DOHH2 (cell line): ENCODE data around the gene TAAR8.
"Not testable (repeated sequence)": the region's sequence is repeated elsewhere in the genome, so short reads cannot be mapped to it uniquely, and the experiment has no call there.

Experiments
- H3F3A ChIP-seq: fragments of 200-600 bp; sonication (generic), shearing (Covaris generic); 2 replicates; pipeline ENCODE4 v1.6.0; 2016; ENCODE audit warnings: antibody characterized with exemption, mild to moderate bottlenecking; ENCODE audit not compliant: control insufficient read depth, insufficient read depth
- H3K27ac ChIP-seq: fragments of 200-600 bp; sonication (generic); 2 replicates; pipeline ENCODE4 v1.5.1; 2014; ENCODE audit warnings: low read depth, mild to moderate bottlenecking, low read length, moderate library complexity
- H3K27me3 ChIP-seq: fragments of 200-600 bp; sonication (generic); 2 replicates; pipeline ENCODE4 v1.6.1; 2014; ENCODE audit warnings: mild to moderate bottlenecking, low read length, mixed read lengths; ENCODE audit not compliant: control insufficient read depth
- H3K36me3 ChIP-seq: fragments of 200-600 bp; sonication (generic); 2 replicates; pipeline ENCODE4 v1.6.1; 2014; ENCODE audit warnings: mild to moderate bottlenecking, low read length, moderate library complexity, mixed read lengths; ENCODE audit not compliant: control insufficient read depth
- H3K4me1 ChIP-seq: fragments of 200-600 bp; sonication (generic); 2 replicates; pipeline ENCODE4 v1.6.1; 2014; ENCODE audit warnings: mild to moderate bottlenecking, low read length, mixed read lengths; ENCODE audit not compliant: control insufficient read depth
- H3K4me2 ChIP-seq: fragments of 200-600 bp; sonication (generic); 2 replicates; pipeline ENCODE4 v1.6.0; 2014; ENCODE audit warnings: mild to moderate bottlenecking, low read length, moderate library complexity
- H3K4me3 ChIP-seq: fragments of 200-600 bp; sonication (generic); 2 replicates; pipeline ENCODE4 v1.5.1; 2014; ENCODE audit warnings: mild to moderate bottlenecking, low read length, mixed read lengths
- H3K79me2 ChIP-seq: fragments of 200-600 bp; sonication (generic); 2 replicates; pipeline ENCODE4 v1.6.1; 2014; ENCODE audit warnings: mild to moderate bottlenecking, low read length, mixed read lengths; ENCODE audit not compliant: control insufficient read depth
- H3K9me2 ChIP-seq: fragments of 200-600 bp; sonication (generic); replicated peaks from 2 replicates; pipeline ENCODE4 v1.6.1; 2014; ENCODE audit warnings: mild to moderate bottlenecking, low read length, mixed read lengths; ENCODE audit not compliant: control insufficient read depth
- H3K9me3 ChIP-seq: fragments of 200-600 bp; sonication (generic); 2 replicates; pipeline ENCODE4 v1.6.1; 2014; ENCODE audit warnings: antibody characterized with exemption, low read length, mixed read lengths; ENCODE audit not compliant: control insufficient read depth, insufficient read depth
- H4K20me1 ChIP-seq: fragments of 200-600 bp; sonication (generic); 2 replicates; pipeline ENCODE4 v1.6.0; 2014; ENCODE audit warnings: low read depth, mild to moderate bottlenecking, antibody characterized with exemption, low read length, moderate library complexity; ENCODE audit not compliant: control insufficient read depth, insufficient read depth
- CTCF ChIP-seq: fragments of 200-600 bp; sonication (generic); IDR thresholded peaks from one replicate; pipeline ENCODE4 v1.5.1; 2014; ENCODE audit warnings: antibody characterized with exemption, mild to moderate bottlenecking, low read depth, low read length; ENCODE audit not compliant: poor library complexity, severe bottlenecking
- EZH2phosphoT487 ChIP-seq: fragments of 200-600 bp; sonication (generic); IDR thresholded peaks from 2 replicates; pipeline ENCODE4 v1.6.1; 2017; ENCODE audit warnings: borderline replicate concordance, mild to moderate bottlenecking, antibody characterized with exemption, low read length, moderate library complexity, mixed read lengths

Gene TAAR8

GRCh38 chr6:132551214-132551613 lies 1.3 kb upstream of the TAAR8 start:
- TF ChIP-seq EZH2phosphoT487, result no peak
- TF ChIP-seq CTCF, result no peak
- no peak overlapping the region for H3K27ac ChIP-seq
- no peaks in the 10 kb centered on the region for H3F3A ChIP-seq
- H4K20me1 ChIP-seq, result no peaks in the 10 kb centered on the region
- H3K36me3 ChIP-seq, result no peaks in the 10 kb centered on the region
- H3K27me3 ChIP-seq, result no peaks in the 10 kb centered on the region
- H3K79me2 ChIP-seq, result no peaks in the 10 kb centered on the region
- no peak overlapping the region for H3K4me3 ChIP-seq
- no peaks in the 10 kb centered on the region for H3K9me2 ChIP-seq
- no peak overlapping the region for H3K4me2 ChIP-seq
- no peaks in the 10 kb centered on the region for H3K4me1 ChIP-seq
- no peaks in the 10 kb centered on the region for H3K9me3 ChIP-seq

DNA sequence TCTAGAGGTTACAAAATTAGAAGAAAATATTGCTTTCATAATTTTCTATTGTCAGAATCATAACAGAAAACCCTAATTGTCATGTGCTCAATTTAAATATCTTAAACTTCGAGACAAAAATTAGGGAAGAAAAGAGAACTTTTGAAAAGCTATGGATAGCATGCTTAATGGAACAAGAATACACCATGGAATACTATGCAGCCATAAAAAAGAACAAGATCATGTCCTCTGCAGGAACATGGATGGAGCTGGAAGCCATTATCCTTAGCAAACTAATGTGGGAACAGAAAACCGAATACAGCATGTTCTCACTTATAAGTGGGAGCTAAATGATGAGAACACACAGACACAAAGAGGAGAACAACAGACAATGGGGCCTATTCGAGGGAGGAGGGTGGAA lies 7.6 kb downstream of the TAAR8 start:
- H3K4me3 ChIP-seq, H3K9me2 ChIP-seq, H4K20me1 ChIP-seq, H3K4me2 ChIP-seq, H3K4me1 ChIP-seq, H3K27ac ChIP-seq, H3F3A ChIP-seq, H3K79me2 ChIP-seq, H3K9me3 ChIP-seq, H3K27me3 ChIP-seq, H3K36me3 ChIP-seq: not testable (repeated sequence)

GRCh38 chr6:132566404-132566803 lies 13.9 kb downstream of the TAAR8 start:
- H3K4me2 ChIP-seq, result no peak overlapping the region
- no peak overlapping the region for H3K4me3 ChIP-seq
- H3K36me3 ChIP-seq, result no peaks in the 10 kb centered on the region
- H3K27me3 ChIP-seq, result no peaks in the 10 kb centered on the region
- H3K79me2 ChIP-seq, result no peaks in the 10 kb centered on the region
- no peak overlapping the region for H3K27ac ChIP-seq
- H3K9me2 ChIP-seq, result no peaks in the 10 kb centered on the region
- no peaks in the 10 kb centered on the region for H3F3A ChIP-seq
- H4K20me1 ChIP-seq, result no peaks in the 10 kb centered on the region
- TF ChIP-seq CTCF (no peak), EZH2phosphoT487 (no peak)
- no peaks in the 10 kb centered on the region for H3K4me1 ChIP-seq
- no peaks in the 10 kb centered on the region for H3K9me3 ChIP-seq

GRCh38 chr6:132567566-132567965 lies 15.1 kb downstream of the TAAR8 start:
- no peaks in the 10 kb centered on the region for H3F3A ChIP-seq
- H3K4me1 ChIP-seq, result no peaks in the 10 kb centered on the region
- no peak overlapping the region for H3K4me3 ChIP-seq
- H3K9me3 ChIP-seq, result no peaks in the 10 kb centered on the region
- H3K4me2 ChIP-seq, result no peak overlapping the region
- H4K20me1 ChIP-seq, result no peaks in the 10 kb centered on the region
- H3K27ac ChIP-seq, result no peak overlapping the region
- no peaks in the 10 kb centered on the region for H3K79me2 ChIP-seq
- TF ChIP-seq EZH2phosphoT487 (no peak), CTCF (no peak)
- no peaks in the 10 kb centered on the region for H3K27me3 ChIP-seq
- no peaks in the 10 kb centered on the region for H3K9me2 ChIP-seq
- H3K36me3 ChIP-seq, result no peaks in the 10 kb centered on the region
